ENCODE measurements around the gene PCBP3.

DNA sequence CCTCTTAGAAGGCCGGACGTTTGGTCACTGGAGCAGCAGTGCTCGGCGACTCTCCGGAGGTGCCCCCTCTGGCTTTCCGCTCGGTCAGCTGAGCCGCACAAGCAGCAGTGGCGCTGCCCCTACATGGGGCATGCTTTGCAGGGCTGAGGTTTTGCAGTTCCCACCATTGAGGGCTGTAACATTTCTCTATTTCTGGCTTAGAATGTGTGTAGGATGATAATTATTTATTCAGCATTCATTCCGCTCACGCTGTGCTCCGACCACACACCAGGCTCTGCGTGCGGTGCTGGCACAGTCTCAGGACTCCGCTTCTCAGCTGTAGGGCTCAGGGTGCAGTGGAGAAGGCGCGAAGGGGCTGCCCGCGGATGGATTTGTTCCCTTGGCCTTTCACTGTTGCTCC is 119.5 kb downstream of the PCBP3 start:
- TF ChIP-seq, protein P1, sequence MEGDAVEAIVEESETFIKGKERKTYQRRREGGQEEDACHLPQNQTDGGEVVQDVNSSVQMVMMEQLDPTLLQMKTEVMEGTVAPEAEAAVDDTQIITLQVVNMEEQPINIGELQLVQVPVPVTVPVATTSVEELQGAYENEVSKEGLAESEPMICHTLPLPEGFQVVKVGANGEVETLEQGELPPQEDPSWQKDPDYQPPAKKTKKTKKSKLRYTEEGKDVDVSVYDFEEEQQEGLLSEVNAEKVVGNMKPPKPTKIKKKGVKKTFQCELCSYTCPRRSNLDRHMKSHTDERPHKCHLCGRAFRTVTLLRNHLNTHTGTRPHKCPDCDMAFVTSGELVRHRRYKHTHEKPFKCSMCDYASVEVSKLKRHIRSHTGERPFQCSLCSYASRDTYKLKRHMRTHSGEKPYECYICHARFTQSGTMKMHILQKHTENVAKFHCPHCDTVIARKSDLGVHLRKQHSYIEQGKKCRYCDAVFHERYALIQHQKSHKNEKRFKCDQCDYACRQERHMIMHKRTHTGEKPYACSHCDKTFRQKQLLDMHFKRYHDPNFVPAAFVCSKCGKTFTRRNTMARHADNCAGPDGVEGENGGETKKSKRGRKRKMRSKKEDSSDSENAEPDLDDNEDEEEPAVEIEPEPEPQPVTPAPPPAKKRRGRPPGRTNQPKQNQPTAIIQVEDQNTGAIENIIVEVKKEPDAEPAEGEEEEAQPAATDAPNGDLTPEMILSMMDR (IDR thresholded peaks at IDR 0.05; ENCODE audit: low read depth, low read length, missing input control) = no peak
- TF ChIP-seq, protein P2, sequence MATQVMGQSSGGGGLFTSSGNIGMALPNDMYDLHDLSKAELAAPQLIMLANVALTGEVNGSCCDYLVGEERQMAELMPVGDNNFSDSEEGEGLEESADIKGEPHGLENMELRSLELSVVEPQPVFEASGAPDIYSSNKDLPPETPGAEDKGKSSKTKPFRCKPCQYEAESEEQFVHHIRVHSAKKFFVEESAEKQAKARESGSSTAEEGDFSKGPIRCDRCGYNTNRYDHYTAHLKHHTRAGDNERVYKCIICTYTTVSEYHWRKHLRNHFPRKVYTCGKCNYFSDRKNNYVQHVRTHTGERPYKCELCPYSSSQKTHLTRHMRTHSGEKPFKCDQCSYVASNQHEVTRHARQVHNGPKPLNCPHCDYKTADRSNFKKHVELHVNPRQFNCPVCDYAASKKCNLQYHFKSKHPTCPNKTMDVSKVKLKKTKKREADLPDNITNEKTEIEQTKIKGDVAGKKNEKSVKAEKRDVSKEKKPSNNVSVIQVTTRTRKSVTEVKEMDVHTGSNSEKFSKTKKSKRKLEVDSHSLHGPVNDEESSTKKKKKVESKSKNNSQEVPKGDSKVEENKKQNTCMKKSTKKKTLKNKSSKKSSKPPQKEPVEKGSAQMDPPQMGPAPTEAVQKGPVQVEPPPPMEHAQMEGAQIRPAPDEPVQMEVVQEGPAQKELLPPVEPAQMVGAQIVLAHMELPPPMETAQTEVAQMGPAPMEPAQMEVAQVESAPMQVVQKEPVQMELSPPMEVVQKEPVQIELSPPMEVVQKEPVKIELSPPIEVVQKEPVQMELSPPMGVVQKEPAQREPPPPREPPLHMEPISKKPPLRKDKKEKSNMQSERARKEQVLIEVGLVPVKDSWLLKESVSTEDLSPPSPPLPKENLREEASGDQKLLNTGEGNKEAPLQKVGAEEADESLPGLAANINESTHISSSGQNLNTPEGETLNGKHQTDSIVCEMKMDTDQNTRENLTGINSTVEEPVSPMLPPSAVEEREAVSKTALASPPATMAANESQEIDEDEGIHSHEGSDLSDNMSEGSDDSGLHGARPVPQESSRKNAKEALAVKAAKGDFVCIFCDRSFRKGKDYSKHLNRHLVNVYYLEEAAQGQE (IDR thresholded peaks at IDR 0.05) = no peak
- TF ChIP-seq EGR1 (IDR thresholded peaks at IDR 0.05; ENCODE audit: low read depth in 2 of 2) (no peak), SP1 (IDR thresholded peaks at IDR 0.05) (no peak), YY1 (IDR thresholded peaks at IDR 0.05) (no peak), RXRA (IDR thresholded peaks at IDR 0.05) (no peak), TAF1 (conservative IDR thresholded peaks at IDR 0.05) (no peak), HNF4G (IDR thresholded peaks at IDR 0.05) (no peak), ATF3 (IDR thresholded peaks at IDR 0.05) (no peak), JUND (IDR thresholded peaks at IDR 0.05) (no peak)
